DLD1 (cell line): ENCODE results near the gene DLX5.
"Not testable (repeated sequence)": the region's sequence is repeated elsewhere in the genome, so short reads cannot be mapped to it uniquely, and the experiment has no call there.

Experiments used
- in situ Hi-C: cut with HindIII; loops from 2 replicates; pipeline ENCODE4 v1.10.0; 2017; ENCODE audit warnings: low sequenced_read_pairs

The DLX5 gene

DNA sequence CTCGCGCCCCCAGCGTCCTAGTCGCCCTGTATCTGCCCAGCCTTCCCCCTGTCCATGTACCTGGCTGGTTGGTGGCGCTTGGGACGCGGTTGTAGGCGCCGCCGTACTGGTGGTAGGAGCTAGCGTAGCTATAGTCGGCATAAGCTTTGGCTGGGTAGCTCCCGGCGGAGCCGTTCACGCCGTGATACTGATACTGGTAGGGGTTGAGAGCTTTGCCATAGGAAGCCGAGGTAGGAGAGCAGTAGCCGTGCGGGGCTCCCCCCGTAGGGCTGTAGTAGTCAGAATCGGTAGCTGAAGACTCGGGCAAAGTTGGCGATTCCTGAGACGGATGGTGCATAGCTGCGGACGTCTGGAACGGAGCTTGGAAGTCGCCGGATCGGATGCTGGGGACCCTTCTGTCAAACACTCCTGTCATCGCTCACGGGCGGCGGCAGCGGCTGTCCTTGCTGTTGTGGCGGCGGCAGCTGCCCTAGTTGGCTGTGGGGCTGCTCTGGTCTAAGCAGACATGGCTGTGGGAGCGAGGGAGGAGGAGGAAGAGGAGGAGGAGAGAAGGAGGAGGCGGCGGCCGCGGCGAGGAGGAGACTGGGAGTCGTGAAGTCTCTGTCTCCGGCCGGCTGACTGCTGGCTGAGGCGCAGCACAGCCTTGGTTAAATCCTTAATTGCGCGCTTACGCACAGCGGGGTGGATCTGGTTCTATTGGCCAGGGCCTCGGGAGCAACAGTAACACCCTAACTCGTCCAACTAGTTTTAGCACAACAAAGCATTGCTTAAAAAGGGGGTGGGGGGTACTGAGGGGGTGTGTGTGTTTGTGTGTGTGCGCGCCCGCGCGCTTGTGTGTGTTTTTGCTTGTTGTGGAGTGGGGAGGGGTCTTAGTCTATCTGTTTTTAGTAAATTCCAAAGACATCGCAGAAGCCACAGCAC is at the start of gene DLX5:
TSS of gene DLX5 (minus strand) at position 623 of the 921 bp plus-strand sequence. CDS start at position 415, 208 bp downstream.
- in situ Hi-C loops: no loop called here

DNA sequence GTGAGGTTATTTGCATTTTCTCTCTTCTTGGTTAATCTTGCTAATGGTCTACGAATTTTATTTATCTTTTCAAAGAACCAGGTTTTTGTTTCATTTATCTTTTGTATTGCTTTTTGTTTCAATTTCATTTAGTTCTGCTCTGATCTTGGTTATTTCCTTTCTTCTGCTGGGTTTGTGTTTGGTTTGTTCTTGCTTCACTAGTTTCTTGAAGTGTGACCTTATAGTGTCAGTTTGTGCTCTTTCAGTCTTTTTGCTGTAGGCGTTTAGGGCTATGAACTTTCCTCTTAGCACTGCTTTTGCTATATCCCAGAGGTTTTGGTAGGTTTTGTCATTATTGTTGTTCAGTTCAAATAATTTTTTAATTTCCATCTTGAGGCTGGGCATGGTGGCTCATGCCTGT is 47.4 kb upstream of the DLX5 start:
- in situ Hi-C loops: not testable (repeated sequence)

DNA sequence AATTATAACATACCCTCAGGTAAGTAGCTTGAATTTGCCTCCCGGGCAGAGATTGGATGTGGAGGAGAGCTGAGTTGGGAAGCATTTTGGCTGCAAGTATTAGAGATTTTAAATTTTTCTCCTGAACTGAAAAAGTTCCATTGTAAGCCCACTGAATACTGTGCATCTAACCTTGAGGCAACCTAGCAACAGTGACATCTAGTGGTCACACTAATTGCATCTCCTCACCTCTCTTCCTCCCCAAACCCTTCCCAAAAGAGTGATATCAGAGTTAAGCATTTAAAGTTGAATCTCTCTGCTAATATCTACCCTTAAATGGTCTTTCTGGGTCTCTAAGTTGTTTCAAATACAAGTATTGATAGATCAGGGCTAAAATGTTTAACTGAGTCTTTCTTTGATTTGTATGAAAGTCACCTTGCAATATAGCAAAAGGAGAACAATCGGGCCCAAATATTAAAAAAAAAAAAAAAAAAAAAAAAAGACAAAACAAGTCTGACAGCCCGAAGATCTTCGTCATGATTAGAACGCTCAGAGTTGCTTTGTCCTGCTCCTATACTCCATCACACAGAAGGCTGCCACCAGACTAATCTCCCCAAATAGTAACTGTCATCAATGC is 40.4 kb upstream of the DLX5 start:
- in situ Hi-C loops: no loop called here

GRCh38 chr7:97064020-97064419 is 39.4 kb upstream of the DLX5 start:
- in situ Hi-C loops: no loop called here

DNA sequence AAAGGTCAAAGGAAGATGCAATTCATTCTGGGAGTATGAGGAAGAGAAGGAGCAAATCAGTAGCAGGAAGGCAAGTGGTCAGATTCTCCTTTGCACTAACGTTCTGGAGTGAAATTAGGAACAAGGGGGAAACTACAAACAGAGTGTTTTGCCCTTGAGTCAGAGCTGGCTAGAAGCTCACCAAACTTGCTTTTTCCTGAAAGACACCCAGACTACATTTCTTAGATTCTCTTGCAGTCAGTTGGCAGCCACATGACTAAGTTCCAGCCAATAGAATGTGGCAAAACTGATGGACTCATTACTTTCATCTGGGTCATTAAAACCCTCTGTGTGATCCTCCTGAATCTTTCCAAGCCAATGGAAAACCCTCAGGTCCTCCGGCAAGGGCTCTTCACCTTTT is 18.6 kb upstream of the DLX5 start:
- in situ Hi-C loops: no loop called here

DNA sequence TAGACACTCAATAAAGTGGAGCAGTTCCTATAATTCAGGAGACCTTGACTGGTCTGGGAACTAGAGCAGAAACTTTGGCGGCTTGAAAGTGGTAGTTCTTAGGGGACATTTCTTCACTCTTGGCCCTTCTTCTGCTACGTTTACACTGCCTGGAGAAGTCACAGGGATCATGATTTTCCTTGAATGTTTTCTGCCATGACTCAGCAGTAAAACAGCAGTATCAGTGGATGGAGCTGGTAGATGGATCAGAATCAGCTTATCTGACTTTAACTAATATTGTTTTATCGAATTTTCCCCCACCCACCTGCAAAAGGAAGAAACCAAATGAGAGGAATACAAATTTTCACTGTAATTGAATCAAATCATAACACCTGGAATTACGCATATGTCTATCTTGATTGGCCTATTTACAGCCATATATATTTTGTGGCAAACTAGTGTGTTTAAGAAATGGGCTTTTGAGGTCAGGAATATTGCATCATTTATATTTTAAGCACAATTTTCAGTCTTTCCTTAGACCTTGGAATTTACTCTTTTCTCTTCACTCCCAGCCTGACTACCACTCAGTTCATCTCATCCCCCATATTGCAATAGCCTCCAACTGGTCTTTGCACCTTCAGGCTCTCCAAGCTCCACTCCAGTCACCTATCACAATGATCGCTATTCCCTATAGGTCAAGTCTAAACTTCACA is 14.9 kb upstream of the DLX5 start:
- in situ Hi-C loops: no loop called here

GRCh38 chr7:97034213-97034852 is 9.7 kb upstream of the DLX5 start:
- in situ Hi-C loops: not testable (repeated sequence)

DNA sequence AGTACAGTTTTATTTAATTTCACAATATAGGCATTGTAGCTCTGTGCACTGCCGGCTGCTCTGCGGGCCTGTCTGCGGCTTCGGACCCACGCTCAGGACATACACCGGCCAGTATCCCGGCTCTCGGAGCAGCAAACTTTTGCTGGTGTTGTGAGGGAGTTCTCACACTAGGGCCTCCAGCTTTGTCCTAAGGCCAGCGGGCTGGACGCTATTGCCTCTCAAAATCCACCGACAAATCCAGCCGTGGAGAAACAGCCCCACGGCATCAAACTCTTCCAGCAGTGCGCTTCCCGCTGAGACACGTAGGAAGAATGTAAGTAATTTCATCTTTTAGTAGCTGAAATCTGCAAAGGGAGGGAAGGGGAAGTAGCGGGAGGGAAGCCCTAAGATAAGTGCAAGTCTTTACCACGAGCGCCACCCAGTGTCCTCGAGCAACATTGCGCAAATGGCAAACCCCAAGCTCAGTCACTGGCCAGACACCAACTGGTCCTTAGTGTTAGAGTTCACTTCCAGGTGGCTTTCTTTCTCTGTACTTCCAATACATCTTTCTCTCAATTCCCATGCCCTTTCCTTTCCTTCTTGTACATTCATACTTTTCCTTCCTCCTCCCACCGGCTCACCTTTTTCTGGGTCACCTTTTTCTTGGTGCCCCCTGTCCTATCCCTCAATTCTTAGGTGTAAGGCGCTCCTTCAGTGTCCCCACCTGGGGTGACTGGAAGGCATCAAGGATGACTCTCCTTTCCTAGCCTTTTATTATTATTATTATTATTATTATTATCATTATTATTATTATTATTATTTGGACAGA is 3.0 kb upstream of the DLX5 start:
- in situ Hi-C loops: no loop called here

DNA sequence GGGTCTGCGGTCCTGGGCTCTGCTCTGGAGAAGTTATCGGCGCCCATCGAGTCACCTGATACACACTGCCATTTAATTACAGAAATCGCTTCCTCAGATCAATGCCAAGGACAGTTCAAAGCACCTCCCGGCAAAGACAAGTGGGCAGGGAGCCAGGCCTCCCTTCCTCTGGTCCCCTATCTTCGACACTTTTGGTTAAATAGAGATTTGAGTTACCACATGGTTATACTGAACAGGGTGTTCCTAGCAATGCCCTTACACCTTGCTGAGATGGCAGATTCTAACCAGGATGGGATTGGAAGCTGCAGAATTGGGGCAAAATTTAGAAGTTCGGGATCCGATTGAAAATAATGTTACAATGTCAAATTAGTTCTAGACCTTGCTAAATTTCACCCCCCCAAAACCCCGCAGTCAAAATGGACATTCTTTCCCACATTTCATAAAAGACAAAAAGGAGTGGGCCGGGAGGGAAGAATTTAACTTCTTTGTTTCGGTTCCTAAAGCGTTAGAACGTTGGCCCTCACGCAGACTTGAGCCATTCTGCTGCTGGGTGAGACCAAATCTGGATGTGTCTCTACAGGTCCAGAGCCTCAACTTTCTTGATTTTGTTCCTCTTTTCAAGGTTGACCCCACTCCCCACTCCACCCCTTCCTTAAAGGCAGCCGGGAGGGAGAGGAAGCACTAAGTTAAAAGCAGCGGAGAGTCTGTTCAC is 2.2 kb upstream of the DLX5 start:
- in situ Hi-C loops: no loop called here

DNA sequence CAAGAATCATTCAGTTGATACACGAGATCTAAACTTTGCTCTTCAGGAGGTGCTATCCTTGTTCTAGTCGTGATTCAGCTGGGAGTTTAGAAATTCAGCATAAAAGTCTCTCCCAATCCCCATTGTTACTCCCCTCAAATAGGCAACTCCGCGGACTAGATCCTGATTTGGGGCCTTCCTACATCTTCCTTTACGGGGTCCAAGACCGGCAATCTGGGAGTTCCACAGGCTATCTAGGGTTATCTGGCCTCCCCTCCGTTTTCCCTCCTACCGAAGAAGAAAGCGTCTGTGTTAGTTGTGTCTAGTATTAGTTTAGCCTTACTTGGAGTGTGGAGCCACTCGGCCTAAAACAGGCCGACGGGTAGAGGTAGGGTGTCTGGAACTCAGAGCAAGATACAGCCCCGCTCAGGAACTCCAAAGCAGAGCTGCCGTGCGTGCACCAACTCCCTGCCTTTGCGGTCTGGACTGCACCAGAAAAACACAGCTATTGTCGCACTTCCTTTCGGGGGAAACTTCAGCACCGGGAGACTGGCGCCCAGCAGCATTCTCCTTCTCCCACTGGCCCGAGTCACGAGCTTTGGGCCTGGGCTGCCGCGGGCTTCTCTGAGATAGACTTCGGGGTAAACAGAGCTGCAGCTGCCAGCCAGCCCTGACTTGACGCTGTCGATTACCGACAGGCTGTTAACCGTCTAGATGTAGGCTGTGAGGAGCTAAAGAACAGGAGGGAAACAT is 1.5 kb upstream of the DLX5 start:
- in situ Hi-C loops: no loop called here

GRCh38 chr7:97025130-97025499 is 484 bp upstream of the DLX5 start:
- in situ Hi-C loops: no loop called here

GRCh38 chr7:97022491-97023306 is 1.9 kb downstream of the DLX5 start:
- in situ Hi-C loops: no loop called here

DNA sequence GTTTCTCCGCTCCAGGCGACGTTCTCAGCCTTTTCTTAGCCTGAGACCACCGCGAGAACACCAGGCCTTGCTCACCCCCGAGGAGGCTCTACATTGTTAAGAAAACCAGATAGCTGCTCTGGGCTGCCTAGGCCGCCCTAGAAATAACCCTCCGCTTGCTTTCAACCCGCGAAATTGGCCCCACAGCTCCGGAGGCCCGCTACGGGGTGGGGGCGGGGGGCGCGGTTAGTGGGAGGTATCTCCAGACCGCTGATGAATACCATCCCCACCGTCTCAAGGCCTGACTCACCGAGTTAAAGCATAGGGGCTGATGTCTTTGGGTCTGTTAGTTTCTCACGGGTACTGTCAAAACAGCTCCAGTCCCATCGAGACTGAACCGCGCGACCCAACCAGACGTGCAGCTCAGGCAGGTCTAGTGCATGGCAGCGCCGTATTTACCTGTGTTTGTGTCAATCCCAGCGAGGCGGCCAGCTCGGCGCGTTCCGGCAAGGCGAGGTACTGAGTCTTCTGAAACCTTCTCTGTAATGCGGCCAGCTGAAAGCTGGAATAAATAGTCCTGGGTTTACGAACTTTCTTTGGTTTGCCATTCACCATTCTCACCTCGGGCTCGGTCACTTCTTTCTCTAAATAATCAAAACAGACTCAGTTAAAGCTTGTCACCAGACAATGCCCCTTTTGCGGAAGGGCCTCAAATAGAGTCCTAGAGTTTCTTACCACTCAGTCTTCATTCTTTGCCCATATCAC is 2.7 kb downstream of the DLX5 start:
- in situ Hi-C loops: no loop called here

GRCh38 chr7:97020996-97021746 is 3.5 kb downstream of the DLX5 start:
- in situ Hi-C loops: no loop called here

DNA sequence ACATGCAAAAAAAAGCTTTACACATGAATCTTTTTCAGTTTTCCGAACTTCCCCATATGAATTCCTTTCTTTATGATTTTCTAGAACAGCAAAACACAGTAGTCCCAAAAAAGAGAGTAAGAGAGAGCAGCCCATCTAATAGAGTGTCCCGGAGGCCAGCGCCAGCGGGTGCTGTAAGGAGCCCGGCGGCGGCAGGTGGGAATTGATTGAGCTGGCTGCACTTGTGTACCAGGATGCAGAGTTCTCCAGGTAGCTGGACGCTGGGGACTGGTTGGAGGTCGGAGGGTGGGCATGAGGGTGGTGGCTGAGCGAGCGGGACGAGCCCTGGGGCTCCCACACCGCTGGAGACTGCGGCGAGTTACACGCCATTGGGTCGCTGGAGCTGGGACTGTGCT is 4.0 kb downstream of the DLX5 start:
- in situ Hi-C loops: no loop called here

GRCh38 chr7:97019710-97020225 is 4.9 kb downstream of the DLX5 start:
- in situ Hi-C loops: no loop called here
